ENCODE data around the gene GRHL1. TPM values are rescaled to one million over a fixed set of nuclear protein-coding genes. Genes with fewer than 3 reads are reported as not detected.
"Not testable (repeated sequence)": the region's sequence is repeated elsewhere in the genome, so short reads cannot be mapped to it uniquely, and the experiment has no call there.

The GRHL1 gene
- total RNA-seq, 1 donor, result 0.36 TPM

DNA sequence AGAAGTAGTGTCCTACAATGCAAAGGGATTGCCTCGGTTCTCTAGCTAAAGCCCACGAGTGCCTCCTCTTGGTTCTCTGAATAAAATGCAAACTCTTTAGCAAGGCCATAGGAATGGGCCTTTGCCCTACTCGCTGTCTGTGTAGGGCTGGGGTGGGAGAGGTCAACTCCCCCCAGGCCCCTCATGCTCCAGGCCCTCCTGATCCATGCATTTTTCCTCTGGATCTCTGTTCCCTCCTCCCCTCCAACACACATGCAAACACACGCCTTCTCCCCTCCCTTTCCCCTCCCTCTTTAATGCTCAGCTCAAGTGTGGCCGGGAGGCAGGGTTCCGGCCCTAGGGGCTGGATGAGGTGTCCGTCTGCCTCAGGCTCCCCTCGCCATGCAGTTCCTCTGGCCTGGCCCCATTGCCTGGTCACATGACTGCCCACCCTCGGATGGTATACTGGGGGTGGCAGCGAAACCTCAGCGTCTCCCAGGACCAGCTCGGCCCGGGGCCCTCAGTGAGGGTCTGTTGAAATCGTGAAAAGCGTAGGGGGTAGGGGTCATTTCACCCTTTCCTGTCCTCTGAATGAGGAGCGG is 77.0 kb downstream of the GRHL1 start:
- Histone ChIP-seq H3K4me1 (ENCODE audit: insufficient read depth, low read length) (no peaks in the 10 kb centered on the region), H3K79me2 (ENCODE audit: insufficient read depth, low read length) (no peaks in the 10 kb centered on the region), H2AFZ (ENCODE audit: low read length) (no peak overlapping the region), H3K27ac (ENCODE audit: low read depth, low read length) (no peak overlapping the region), H3K4me2 (ENCODE audit: insufficient read depth, low read length) (no peak overlapping the region), H3K36me3 (ENCODE audit: insufficient read depth, low read length) (no peaks in the 10 kb centered on the region), H3K27me3 (ENCODE audit: insufficient read depth, low read length) (peaks cover 3% of the 10 kb centered on the region), H3K4me3 (ENCODE audit: insufficient read depth, low read length) (no peak overlapping the region), H4K20me1 (ENCODE audit: insufficient read depth, low read length) (no peaks in the 10 kb centered on the region), H3K9me3 (ENCODE audit: low read depth, low read length) (no peaks in the 10 kb centered on the region)
- DNase-seq (ENCODE audit: insufficient read length, low spot score, missing footprints), result peak; percentile 68
- TF ChIP-seq, protein P1, sequence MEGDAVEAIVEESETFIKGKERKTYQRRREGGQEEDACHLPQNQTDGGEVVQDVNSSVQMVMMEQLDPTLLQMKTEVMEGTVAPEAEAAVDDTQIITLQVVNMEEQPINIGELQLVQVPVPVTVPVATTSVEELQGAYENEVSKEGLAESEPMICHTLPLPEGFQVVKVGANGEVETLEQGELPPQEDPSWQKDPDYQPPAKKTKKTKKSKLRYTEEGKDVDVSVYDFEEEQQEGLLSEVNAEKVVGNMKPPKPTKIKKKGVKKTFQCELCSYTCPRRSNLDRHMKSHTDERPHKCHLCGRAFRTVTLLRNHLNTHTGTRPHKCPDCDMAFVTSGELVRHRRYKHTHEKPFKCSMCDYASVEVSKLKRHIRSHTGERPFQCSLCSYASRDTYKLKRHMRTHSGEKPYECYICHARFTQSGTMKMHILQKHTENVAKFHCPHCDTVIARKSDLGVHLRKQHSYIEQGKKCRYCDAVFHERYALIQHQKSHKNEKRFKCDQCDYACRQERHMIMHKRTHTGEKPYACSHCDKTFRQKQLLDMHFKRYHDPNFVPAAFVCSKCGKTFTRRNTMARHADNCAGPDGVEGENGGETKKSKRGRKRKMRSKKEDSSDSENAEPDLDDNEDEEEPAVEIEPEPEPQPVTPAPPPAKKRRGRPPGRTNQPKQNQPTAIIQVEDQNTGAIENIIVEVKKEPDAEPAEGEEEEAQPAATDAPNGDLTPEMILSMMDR (IDR thresholded peaks at IDR 0.05; ENCODE audit: extremely low read depth, low read depth, low read length), result peak; percentile 5

DNA sequence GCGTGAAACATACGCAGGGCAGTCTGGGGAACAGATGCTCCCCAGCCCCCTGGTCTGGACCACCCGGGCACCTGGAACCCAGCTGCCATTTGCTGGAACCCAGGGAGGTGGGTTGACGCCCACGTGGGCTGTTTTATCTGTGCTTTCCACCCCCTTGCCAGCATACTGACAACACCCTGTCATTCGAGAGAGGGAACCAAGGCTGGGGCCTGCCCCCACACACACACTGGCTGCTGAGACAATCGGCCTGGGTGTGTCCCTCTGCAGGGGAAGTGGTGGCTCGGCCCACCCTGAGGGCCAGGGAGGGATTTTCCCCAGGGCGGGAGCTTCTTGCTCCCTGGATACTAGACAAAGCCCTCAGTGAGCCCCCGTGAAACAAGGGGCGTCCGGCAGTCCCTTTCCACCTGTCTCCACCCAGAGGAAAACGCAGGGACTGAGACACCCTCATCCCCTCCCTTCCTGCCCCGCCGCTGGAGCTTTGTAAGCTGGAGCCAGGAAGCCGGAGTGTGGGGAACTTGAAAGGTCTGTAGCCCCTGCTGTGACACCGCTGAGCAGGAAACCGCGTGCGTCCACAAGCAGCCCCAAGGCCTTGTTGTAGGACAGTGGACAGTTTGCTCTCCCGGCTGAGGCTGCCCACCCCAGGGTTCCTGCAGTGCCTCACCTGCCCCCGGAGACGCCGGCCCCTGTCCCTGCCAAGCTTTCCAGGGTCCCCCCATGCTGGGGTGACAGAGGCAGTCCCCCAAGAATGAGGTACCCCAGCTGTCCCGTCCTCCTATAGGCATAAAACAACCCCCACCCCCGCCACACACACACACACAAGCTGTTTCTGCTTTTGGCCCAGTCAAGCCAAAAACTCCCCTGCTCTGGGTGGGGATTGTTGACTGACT is 77.7 kb downstream of the GRHL1 start:
- Histone ChIP-seq H3K4me2 (ENCODE audit: insufficient read depth, low read length) (no peak overlapping the region), H3K27ac (ENCODE audit: low read depth, low read length) (no peak overlapping the region), H3K9me3 (ENCODE audit: low read depth, low read length) (no peaks in the 10 kb centered on the region), H3K4me1 (ENCODE audit: insufficient read depth, low read length) (no peaks in the 10 kb centered on the region), H2AFZ (ENCODE audit: low read length) (no peak overlapping the region), H4K20me1 (ENCODE audit: insufficient read depth, low read length) (no peaks in the 10 kb centered on the region), H3K36me3 (ENCODE audit: insufficient read depth, low read length) (no peaks in the 10 kb centered on the region), H3K27me3 (ENCODE audit: insufficient read depth, low read length) (peaks cover 3% of the 10 kb centered on the region), H3K79me2 (ENCODE audit: insufficient read depth, low read length) (no peaks in the 10 kb centered on the region), H3K4me3 (ENCODE audit: insufficient read depth, low read length) (no peak overlapping the region)
- peak; percentile 75 for DNase-seq (ENCODE audit: insufficient read length, low spot score, missing footprints)
- TF ChIP-seq, protein P1 (IDR thresholded peaks at IDR 0.05; ENCODE audit: extremely low read depth, low read depth, low read length), result no peak

- Histone ChIP-seq H3K79me2 (ENCODE audit: insufficient read depth, low read length) (no peaks in the 10 kb centered on the region), H4K20me1 (ENCODE audit: insufficient read depth, low read length) (no peaks in the 10 kb centered on the region), H3K4me2 (ENCODE audit: insufficient read depth, low read length) (no peak overlapping the region), H3K4me1 (ENCODE audit: insufficient read depth, low read length) (no peaks in the 10 kb centered on the region), H3K4me3 (ENCODE audit: insufficient read depth, low read length) (no peak overlapping the region), H3K27ac (ENCODE audit: low read depth, low read length) (no peak overlapping the region), H2AFZ (ENCODE audit: low read length) (no peak overlapping the region), H3K36me3 (ENCODE audit: insufficient read depth, low read length) (no peaks in the 10 kb centered on the region), H3K27me3 (ENCODE audit: insufficient read depth, low read length) (peaks cover 3% of the 10 kb centered on the region), H3K9me3 (ENCODE audit: low read depth, low read length) (no peaks in the 10 kb centered on the region)
- no peak for DNase-seq (ENCODE audit: insufficient read length, low spot score, missing footprints)
- TF ChIP-seq, protein P1 (IDR thresholded peaks at IDR 0.05; ENCODE audit: extremely low read depth, low read depth, low read length), result no peak
These were observed 78.4 kb downstream of the GRHL1 start for GRCh38 chr2:10029875-10030223.

DNA sequence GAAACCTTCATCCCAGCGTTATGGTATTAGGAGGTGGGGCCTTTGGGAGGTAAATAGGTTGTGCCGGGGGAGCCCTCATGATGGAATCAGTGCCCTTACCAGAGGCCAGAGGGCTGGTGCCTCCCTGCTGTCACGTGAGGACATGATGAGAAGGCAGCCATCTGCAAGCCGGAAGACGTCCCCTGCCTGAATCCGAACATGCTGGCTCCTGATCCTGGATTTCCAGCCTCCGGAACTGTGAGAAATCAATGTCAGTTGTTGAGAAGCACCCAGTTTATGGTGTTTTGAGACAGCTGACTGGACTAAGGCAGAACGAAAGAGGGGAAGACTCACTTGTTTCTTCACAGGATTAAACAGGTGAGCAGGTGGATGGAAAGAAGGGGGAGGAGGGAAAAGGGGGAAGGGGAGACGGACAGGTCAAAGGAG is 78.8 kb downstream of the GRHL1 start:
- DNase-seq (ENCODE audit: insufficient read length, low spot score, missing footprints), result peak; percentile 61
- Histone ChIP-seq H3K27ac (ENCODE audit: low read depth, low read length) (no peak overlapping the region), H3K36me3 (ENCODE audit: insufficient read depth, low read length) (no peaks in the 10 kb centered on the region), H4K20me1 (ENCODE audit: insufficient read depth, low read length) (no peaks in the 10 kb centered on the region), H3K4me1 (ENCODE audit: insufficient read depth, low read length) (no peaks in the 10 kb centered on the region), H3K9me3 (ENCODE audit: low read depth, low read length) (no peaks in the 10 kb centered on the region), H2AFZ (ENCODE audit: low read length) (no peak overlapping the region), H3K27me3 (ENCODE audit: insufficient read depth, low read length) (peaks cover 3% of the 10 kb centered on the region), H3K79me2 (ENCODE audit: insufficient read depth, low read length) (no peaks in the 10 kb centered on the region), H3K4me2 (ENCODE audit: insufficient read depth, low read length) (no peak overlapping the region), H3K4me3 (ENCODE audit: insufficient read depth, low read length) (no peak overlapping the region)
- TF ChIP-seq, protein P1 (IDR thresholded peaks at IDR 0.05; ENCODE audit: extremely low read depth, low read depth, low read length), result no peak

DNA sequence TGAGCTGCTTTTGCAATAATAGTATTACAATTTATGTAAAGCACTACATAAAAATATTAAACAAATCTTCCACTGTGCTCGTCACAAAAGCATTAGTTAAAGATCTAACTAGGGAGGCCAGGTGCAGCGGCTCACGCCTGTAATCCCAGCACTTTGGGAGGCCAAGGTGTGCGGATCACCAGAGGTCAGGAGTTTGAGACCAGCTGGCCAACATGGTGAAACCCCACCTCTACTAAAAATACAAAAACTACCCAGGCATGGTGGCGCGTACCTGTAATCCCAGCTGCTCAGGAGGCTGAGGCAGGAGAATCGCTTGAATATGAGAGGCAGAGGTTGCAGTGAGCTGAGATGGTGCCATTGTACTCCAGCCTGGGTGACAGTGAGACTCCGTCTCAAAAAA is 79.3 kb downstream of the GRHL1 start:
- not testable (repeated sequence) for DNase-seq (ENCODE audit: insufficient read length, low spot score, missing footprints); H3K79me2 ChIP-seq (ENCODE audit: insufficient read depth, low read length); H3K4me3 ChIP-seq (ENCODE audit: insufficient read depth, low read length); H4K20me1 ChIP-seq (ENCODE audit: insufficient read depth, low read length); H3K36me3 ChIP-seq (ENCODE audit: insufficient read depth, low read length); H3K27ac ChIP-seq (ENCODE audit: low read depth, low read length); H3K9me3 ChIP-seq (ENCODE audit: low read depth, low read length); H2AFZ ChIP-seq (ENCODE audit: low read length); H3K4me2 ChIP-seq (ENCODE audit: insufficient read depth, low read length); H3K4me1 ChIP-seq (ENCODE audit: insufficient read depth, low read length); H3K27me3 ChIP-seq (ENCODE audit: insufficient read depth, low read length)

All from osteoblast (primary cell).